T-cell (primary cell): Measurements from ENCODE around the gene KLK6. TPM values are rescaled to one million over a fixed set of nuclear protein-coding genes. Genes with fewer than 3 reads are reported as not detected.

Experiments used
- ATAC-seq, 4 experiments: fragments of 200-7000 bp in 3 of 4; fragments of 150-1000 bp in 1 of 4; cut with Tn5 transposase; replicated peaks in 1 of 4; 1 replicate in 3 of 4; 2 replicates in 1 of 4; pipeline ENCODE4 v1.10.0; 2021; ENCODE audit warnings: moderate library complexity in 3 of 4, mild to moderate bottlenecking in 2 of 4, moderate number of reproducible peaks in 1 of 4
- CTCF ChIA-PET, 2 donors: fragments of 300-600 bp; sonication (Branson Sonifier 250); formaldehyde crosslinking; loops; one replicate each; lab custom pipeline; 2022; ENCODE audit warnings: antibody characterized with exemption in 2 of 2; lab: Charles Lee
- POLR2A ChIA-PET, 2 donors: fragments of 300-600 bp; sonication (Branson Sonifier 250); formaldehyde crosslinking; loops; one replicate each; lab custom pipeline; 2022; ENCODE audit warnings: antibody characterized with exemption in 2 of 2; lab: Charles Lee
- DNase-seq, 35 experiments: peaks; one replicate each; pipeline versions ENCODE4 v3.0.0 to v3.0.0-alpha.2; 2013 to 2023
- H3K27ac ChIP-seq: one replicate; pipeline ENCODE4 v1.5.1; 2013; ENCODE audit warnings: low read length
- H3K27me3 ChIP-seq, 2 experiments: replicated peaks in 1 of 2; 1 replicate in 1 of 2; 2 replicates in 1 of 2; pipeline versions ENCODE4 v1.6.1 to v1.7.0; 2013; ENCODE audit warnings: low read length in 1 of 2, mixed read lengths in 1 of 2; ENCODE audit not compliant: control insufficient read depth in 2 of 2, insufficient read depth in 2 of 2; ENCODE audit errors: extremely low read depth in 1 of 2
- H3K36me3 ChIP-seq, 2 donors: 1 replicate in 1 of 2; 2 replicates in 1 of 2; pipeline versions ENCODE4 v1.6.1 to v1.7.0; 2013; ENCODE audit warnings: low read length in 1 of 2; ENCODE audit not compliant: control insufficient read depth in 2 of 2, insufficient read depth in 1 of 2; ENCODE audit errors: extremely low read depth in 1 of 2
- H3K4me1 ChIP-seq, 2 experiments: 1 replicate in 1 of 2; 2 replicates in 1 of 2; pipeline versions ENCODE4 v1.6.1 to v1.7.0; 2013; ENCODE audit warnings: low read length in 2 of 2, mixed read lengths in 1 of 2; ENCODE audit not compliant: insufficient read depth in 2 of 2, control insufficient read depth in 1 of 2; ENCODE audit errors: extremely low read depth in 1 of 2
- H3K4me3 ChIP-seq, 2 donors: 1 replicate in 1 of 2; 2 replicates in 1 of 2; pipeline versions ENCODE4 v1.5.1 to v1.7.0; 2013; ENCODE audit warnings: mild to moderate bottlenecking in 2 of 2, low read length in 1 of 2, moderate library complexity in 1 of 2; ENCODE audit not compliant: control insufficient read depth in 1 of 2; ENCODE audit errors: extremely low read depth in 1 of 2
- H3K9me3 ChIP-seq: 2 replicates; pipeline ENCODE4 v1.7.0; 2013
- H3K27ac Mint-ChIP-seq, 2 donors: one replicate each; pipeline ENCODE4 v1.8.0; 2020 to 2021; ENCODE audit warnings: mild to moderate bottlenecking in 2 of 2, mixed read lengths in 2 of 2
- H3K27me3 Mint-ChIP-seq, 2 donors: one replicate each; pipeline ENCODE4 v1.8.0; 2021 to 2022; ENCODE audit warnings: mixed read lengths in 2 of 2
- H3K36me3 Mint-ChIP-seq: one replicate; pipeline ENCODE4 v1.8.0; 2021; ENCODE audit warnings: mixed read lengths
- H3K4me1 Mint-ChIP-seq, 3 donors: one replicate each; pipeline ENCODE4 v1.8.0; 2020 to 2022; ENCODE audit warnings: mixed read lengths in 3 of 3, mild to moderate bottlenecking in 1 of 3
- H3K4me3 Mint-ChIP-seq, 3 donors: one replicate each; pipeline ENCODE4 v1.8.0; 2020 to 2022; ENCODE audit warnings: mild to moderate bottlenecking in 3 of 3, mixed read lengths in 3 of 3, moderate library complexity in 3 of 3
- H3K9me3 Mint-ChIP-seq, 3 donors: one replicate each; pipeline ENCODE4 v1.8.0; 2020 to 2022; ENCODE audit warnings: mixed read lengths in 3 of 3
- WGBS: methylation state at CpG from one replicate; pipeline ENCODE4 v1.1.5; 2013; ENCODE audit warnings: missing lambda C conversion rate; ENCODE audit not compliant: insufficient coverage; 5-methylcytosine and 5-hydroxymethylcytosine counted together
- total RNA-seq, 35 experiments: library from RNA in 6 of 35; stranded (reverse) in 6 of 35; fragments of 120-200 nt in 1 of 35; gene quantifications; one replicate each; pipeline versions ENCODE4 v1.2.1 to v1.2.4 and lab custom pipeline; 2013 to 2026

Gene KLK6
- total RNA-seq, 5 donors from 2014 or later (not counting 1 experiment from before 2014, with no cell fraction given), result not detected

- Mint-ChIP-seq H3K27me3 (peaks cover 26 to 63% of the 10 kb centered on the region in 2 donors), H3K4me3 (no peak overlapping the region), H3K36me3 (no peaks in the 10 kb centered on the region), H3K4me1 (peaks cover 0 to 3% (median 0%) of the 10 kb centered on the region in 3 donors), H3K27ac (no peak overlapping the region), H3K9me3 (no peaks in the 10 kb centered on the region)
- 76% methylated on average over 42 of the region's 42 CpGs for WGBS
- POLR2A ChIA-PET, result no interaction called here
- CTCF ChIA-PET, result no interaction called here
- DNase-seq (peak in 6 of 35 experiments; percentile 3 to 18 (median 9)), ATAC-seq (no peak)
- H3K27ac ChIP-seq, result no peak overlapping the region
- no peaks in the 10 kb centered on the region for H3K4me1 ChIP-seq
- no peaks in the 10 kb centered on the region for H3K9me3 ChIP-seq
- H3K4me3 ChIP-seq, result peak overlapping the region in 1 of 2 donors; percentile 6
- no peaks in the 10 kb centered on the region for H3K36me3 ChIP-seq
- peaks cover 0 to 59% of the 10 kb centered on the region in 2 experiments for H3K27me3 ChIP-seq
Observed at GRCh38 chr19:51002542-51003311, 33.3 kb upstream of the KLK6 start.

GRCh38 chr19:51002089-51002532, 32.7 kb upstream of the KLK6 start:
- H3K4me1 Mint-ChIP-seq, result peaks cover 0 to 3% (median 0%) of the 10 kb centered on the region in 3 donors
- Histone ChIP-seq H3K27ac (no peak overlapping the region), H3K9me3 (no peaks in the 10 kb centered on the region), H3K36me3 (no peaks in the 10 kb centered on the region), H3K27me3 (peaks cover 0 to 65% of the 10 kb centered on the region in 2 experiments), H3K4me1 (no peaks in the 10 kb centered on the region), H3K4me3 (no peak overlapping the region)
- H3K27me3 Mint-ChIP-seq, result peaks cover 31 to 64% of the 10 kb centered on the region in 2 donors
- WGBS, result 44% methylated on average over 8 of the region's 12 CpGs
- ChIA-PET POLR2A (no interaction called here), CTCF (no interaction called here)
- H3K9me3 Mint-ChIP-seq, result no peaks in the 10 kb centered on the region
- H3K4me3 Mint-ChIP-seq, result no peak overlapping the region
- DNase-seq (no peak), ATAC-seq (no peak)
- H3K27ac Mint-ChIP-seq, result no peak overlapping the region
- no peaks in the 10 kb centered on the region for H3K36me3 Mint-ChIP-seq

- H3K27me3 ChIP-seq, result peaks cover 0 to 64% of the 10 kb centered on the region in 2 experiments
- no peak within 1 kb of the TSS for H3K4me3 ChIP-seq
- no peaks in the 10 kb centered on the region for H3K9me3 Mint-ChIP-seq
- H3K27me3 Mint-ChIP-seq, result peaks cover 35 to 67% of the 10 kb centered on the region in 2 donors
- CTCF ChIA-PET, result no interaction called here
- no peak within 1 kb of the TSS for H3K27ac Mint-ChIP-seq
- ATAC-seq, result no peak
- POLR2A ChIA-PET, result no interaction called here
- H3K4me1 Mint-ChIP-seq, result peaks cover 0 to 3% (median 0%) of the 10 kb centered on the region in 3 donors
- H3K4me3 Mint-ChIP-seq, result no peak within 1 kb of the TSS
- no peak within 1 kb of the TSS for H3K27ac ChIP-seq
- H3K36me3 Mint-ChIP-seq, result no peaks in the 10 kb centered on the region
- no peaks in the 10 kb centered on the region for H3K4me1 ChIP-seq
- 37% methylated on average over 4 of the region's 7 CpGs for WGBS
- no peak for DNase-seq
- H3K36me3 ChIP-seq, result no peaks in the 10 kb centered on the region
- no peaks in the 10 kb centered on the region for H3K9me3 ChIP-seq
Observed at GRCh38 chr19:51001515-51001914, 32.1 kb upstream of the KLK6 start, which contains the start of gene KLK8. KLK8 (minus strand) TSS chr19:51001604; CDS start chr19:51001167, 437 bp downstream.

- CTCF ChIA-PET, result no interaction called here
- no peak overlapping the region for H3K4me3 ChIP-seq
- no peak overlapping the region for H3K27ac Mint-ChIP-seq
- H3K27me3 Mint-ChIP-seq, result peaks cover 35 to 67% of the 10 kb centered on the region in 2 donors
- no peak overlapping the region for H3K27ac ChIP-seq
- H3K9me3 Mint-ChIP-seq, result no peaks in the 10 kb centered on the region
- H3K9me3 ChIP-seq, result no peaks in the 10 kb centered on the region
- 40% methylated on average over 15 of the region's 16 CpGs for WGBS
- POLR2A ChIA-PET, result no interaction called here
- ATAC-seq (no peak), DNase-seq (no peak)
- H3K4me1 Mint-ChIP-seq, result peaks cover 0 to 3% (median 0%) of the 10 kb centered on the region in 3 donors
- H3K36me3 ChIP-seq, result no peaks in the 10 kb centered on the region
- no peaks in the 10 kb centered on the region for H3K4me1 ChIP-seq
- H3K36me3 Mint-ChIP-seq, result no peaks in the 10 kb centered on the region
- H3K27me3 ChIP-seq, result peaks cover 0 to 66% of the 10 kb centered on the region in 2 experiments
- no peak overlapping the region for H3K4me3 Mint-ChIP-seq
Observed at GRCh38 chr19:51000981-51001380, 31.6 kb upstream of the KLK6 start.

GRCh38 chr19:51000426-51000825, 31.0 kb upstream of the KLK6 start:
- ATAC-seq (no peak), DNase-seq (no peak)
- Histone ChIP-seq H3K9me3 (no peaks in the 10 kb centered on the region), H3K4me1 (no peaks in the 10 kb centered on the region), H3K36me3 (no peaks in the 10 kb centered on the region), H3K27ac (no peak overlapping the region), H3K27me3 (peaks cover 0 to 67% of the 10 kb centered on the region in 2 experiments), H3K4me3 (no peak overlapping the region)
- Mint-ChIP-seq H3K27ac (no peak overlapping the region), H3K36me3 (no peaks in the 10 kb centered on the region), H3K9me3 (no peaks in the 10 kb centered on the region), H3K4me1 (peaks cover 0 to 3% (median 0%) of the 10 kb centered on the region in 3 donors), H3K27me3 (peaks cover 35 to 67% of the 10 kb centered on the region in 2 donors), H3K4me3 (no peak overlapping the region)
- CTCF ChIA-PET, result no interaction called here
- 93% methylated on average over 9 of the region's 10 CpGs for WGBS
- POLR2A ChIA-PET, result no interaction called here

- H3K27me3 ChIP-seq, result peaks cover 0 to 67% of the 10 kb centered on the region in 2 experiments
- no peaks in the 10 kb centered on the region for H3K9me3 ChIP-seq
- ChIA-PET POLR2A (no interaction called here), CTCF (no interaction called here)
- DNase-seq (no peak), ATAC-seq (no peak)
- H3K4me3 ChIP-seq, result no peak overlapping the region
- 78% methylated on average over 4 of the region's 4 CpGs for WGBS
- H3K9me3 Mint-ChIP-seq, result no peaks in the 10 kb centered on the region
- H3K4me1 Mint-ChIP-seq, result peaks cover 0 to 3% (median 0%) of the 10 kb centered on the region in 3 donors
- no peaks in the 10 kb centered on the region for H3K4me1 ChIP-seq
- H3K36me3 ChIP-seq, result no peaks in the 10 kb centered on the region
- no peaks in the 10 kb centered on the region for H3K36me3 Mint-ChIP-seq
- H3K27ac Mint-ChIP-seq, result no peak overlapping the region
- H3K27ac ChIP-seq, result no peak overlapping the region
- no peak overlapping the region for H3K4me3 Mint-ChIP-seq
- peaks cover 32 to 58% of the 10 kb centered on the region in 2 donors for H3K27me3 Mint-ChIP-seq
Observed at GRCh38 chr19:50998686-50999085, 29.3 kb upstream of the KLK6 start.
